HCT116 (cell line): ENCODE data around the gene SERINC3. TPM values are rescaled to one million over a fixed set of nuclear protein-coding genes. Genes with fewer than 3 reads are reported as not detected.

ENCODE experiments used
- ATAC-seq: fragments of 200-7000 bp; cut with Tn5 transposase; 2 replicates; pipeline ENCODE4 v1.9.1; 2020; ENCODE audit warnings: mild to moderate bottlenecking, moderate library complexity
- BruUV-seq: library from RNA; stranded (reverse); fragments of 400-500 nt; replicated peaks from 2 replicates; lab custom pipeline; 2021; lab: Mats Ljungman, UMichigan
- CTCF ChIA-PET: fragments of 300-600 bp; sonication (Branson Sonifier 250); formaldehyde crosslinking; loops from one replicate; lab custom pipeline; 2021; ENCODE audit warnings: antibody characterized with exemption; lab: Charles Lee
- POLR2A ChIA-PET: fragments of 300-600, 350-600 bp; sonication (Branson Sonifier 250); formaldehyde crosslinking; loops from one replicate; lab custom pipeline; 2021; ENCODE audit warnings: antibody characterized with exemption; lab: Charles Lee
- RAD21 ChIA-PET, 2 experiments: fragments of 300-600 bp; sonication (Branson Sonifier 250); formaldehyde crosslinking; loops; one replicate each; lab custom pipeline; 2023; ENCODE audit warnings: low total read pairs in 2 of 2; ENCODE audit not compliant: uncharacterized antibody in 2 of 2, unreplicated experiment in 2 of 2, low non-redundant PET in 1 of 2; lab: Charles Lee
- DNase-seq: peaks from one replicate; pipeline ENCODE4 v3.0.0-alpha.2; 2010; ENCODE audit warnings: low read depth, low spot score
- H2AFZ ChIP-seq: fragments of 200-600 bp; shearing (Covaris generic), sonication (generic); 2 replicates; pipeline ENCODE4 v1.6.1; 2017; ENCODE audit warnings: low read depth, mixed run types, mixed read lengths, antibody characterized with exemption, low read length; ENCODE audit not compliant: poor library complexity, severe bottlenecking
- H3K27ac ChIP-seq: 2 replicates; pipeline ENCODE4 v1.5.1; 2012; ENCODE audit warnings: low read depth, low read length
- H3K27me3 ChIP-seq: fragments of 200-600 bp; sonication (generic); 2 replicates; pipeline ENCODE4 v1.6.1; 2016; ENCODE audit warnings: mixed run types, low read length, mixed read lengths; ENCODE audit not compliant: insufficient read depth
- H3K36me3 ChIP-seq, 2 experiments: fragments of 200-500 bp in 1 of 2; fragments of 200-600 bp in 1 of 2; sonication (Bioruptor generic) in 1 of 2; sonication (generic) in 1 of 2; 2 replicates each; pipeline versions ENCODE4 v1.5.1 to v1.6.1; 2014 to 2016; ENCODE audit warnings: low read length in 2 of 2, inconsistent platforms in 1 of 2, mixed read lengths in 1 of 2, mixed run types in 1 of 2; ENCODE audit not compliant: insufficient read depth in 2 of 2, control insufficient read depth in 1 of 2
- H3K4me1 ChIP-seq, 2 experiments: fragments of 200-600 bp in 1 of 2; sonication (generic) in 1 of 2; 2 replicates each; pipeline versions ENCODE4 v1.5.1 to v1.6.1; 2012 to 2017; ENCODE audit warnings: low read length in 2 of 2, inconsistent platforms in 1 of 2, mild to moderate bottlenecking in 1 of 2, mixed read lengths in 1 of 2, mixed run types in 1 of 2, moderate library complexity in 1 of 2; ENCODE audit not compliant: insufficient read depth in 2 of 2, control insufficient read depth in 1 of 2
- H3K4me2 ChIP-seq: fragments of 200-600 bp; sonication (generic); 2 replicates; pipeline ENCODE4 v1.6.1; 2017; ENCODE audit warnings: mixed run types, low read length, mixed read lengths
- H3K4me3 ChIP-seq, 2 experiments: fragments of 200-600 bp in 1 of 2; sonication (generic) in 1 of 2; replicated peaks in 1 of 2; 2 replicates each; pipeline ENCODE4 v1.5.1; 2011 to 2016; ENCODE audit warnings: low read length in 2 of 2, control low read depth in 1 of 2, low read depth in 1 of 2, mild to moderate bottlenecking in 1 of 2, mixed read lengths in 1 of 2, mixed run types in 1 of 2
- H3K79me2 ChIP-seq: fragments of 200-600 bp; sonication (generic); 2 replicates; pipeline ENCODE4 v1.6.1; 2017; ENCODE audit warnings: mild to moderate bottlenecking, mixed run types, low read length, moderate library complexity, mixed read lengths; ENCODE audit not compliant: insufficient read depth
- H3K9ac ChIP-seq: fragments of 200-600 bp; sonication (generic); 2 replicates; pipeline ENCODE4 v1.6.1; 2016; ENCODE audit warnings: low read length, mixed read lengths
- H3K9me2 ChIP-seq: fragments of 200-600 bp; sonication (generic), shearing (Covaris generic); 2 replicates; pipeline ENCODE4 v1.6.1; 2017; ENCODE audit warnings: mixed run types, mild to moderate bottlenecking, moderate library complexity; ENCODE audit not compliant: insufficient read depth
- H3K9me3 ChIP-seq, 2 experiments: fragments of 200-500 bp in 1 of 2; fragments of 200-600 bp in 1 of 2; sonication (Bioruptor generic) in 1 of 2; sonication (generic) in 1 of 2; 2 replicates each; pipeline ENCODE4 v1.6.1; 2014 to 2017; ENCODE audit warnings: low read length in 2 of 2, mixed read lengths in 2 of 2, inconsistent platforms in 1 of 2, low read depth in 1 of 2, mild to moderate bottlenecking in 1 of 2, mixed run types in 1 of 2, moderate library complexity in 1 of 2; ENCODE audit not compliant: control insufficient read depth in 1 of 2, insufficient read depth in 1 of 2
- H4K20me1 ChIP-seq: fragments of 200-600 bp; sonication (generic), shearing (Covaris generic); 2 replicates; pipeline ENCODE4 v1.6.1; 2017; ENCODE audit warnings: mixed run types, mild to moderate bottlenecking, moderate library complexity; ENCODE audit not compliant: insufficient read depth
- CBX3 ChIP-seq: IDR thresholded peaks from 2 replicates; pipeline ENCODE4 v1.6.1; 2012; ENCODE audit warnings: low read depth
- CEBPB ChIP-seq: IDR thresholded peaks from 2 replicates; pipeline ENCODE4 v1.6.1; 2012; ENCODE audit warnings: low read depth
- EGR1 ChIP-seq: IDR thresholded peaks from 2 replicates; pipeline ENCODE4 v1.6.1; 2012; ENCODE audit warnings: low read depth
- ELF1 ChIP-seq: IDR thresholded peaks from 2 replicates; pipeline ENCODE4 v1.6.1; 2012; ENCODE audit warnings: low read depth, borderline replicate concordance
- EZH2 ChIP-seq: fragments of 200-600 bp; sonication (generic); IDR thresholded peaks from 2 replicates; pipeline ENCODE4 v1.6.1; 2017; ENCODE audit warnings: antibody characterized with exemption, mixed run types
- EZH2phosphoT487 ChIP-seq: fragments of 200-600 bp; IDR thresholded peaks from 2 replicates; pipeline ENCODE4 v1.6.1; 2018; ENCODE audit warnings: antibody characterized with exemption, borderline replicate concordance
- FOSL1 ChIP-seq: IDR thresholded peaks from 2 replicates; pipeline ENCODE4 v1.6.1; 2012; ENCODE audit warnings: low read depth
- POLR2A ChIP-seq: IDR thresholded peaks from 2 replicates; pipeline ENCODE4 v1.7.0; 2011; ENCODE audit warnings: borderline replicate concordance; ENCODE audit not compliant: insufficient read depth, insufficient read length; ENCODE audit errors: extremely low read depth
- RAD21 ChIP-seq: IDR thresholded peaks from 2 replicates; pipeline ENCODE4 v1.6.1; 2012; ENCODE audit warnings: low read depth, mild to moderate bottlenecking
- REST ChIP-seq: IDR thresholded peaks from 2 replicates; pipeline ENCODE4 v1.6.1; 2012; ENCODE audit warnings: low read depth
- SIN3A ChIP-seq: IDR thresholded peaks from 2 replicates; pipeline ENCODE4 v1.6.1; 2012; ENCODE audit warnings: low read depth
- SP1 ChIP-seq: IDR thresholded peaks from 2 replicates; pipeline ENCODE4 v1.6.1; 2012; ENCODE audit warnings: low read depth
- SRF ChIP-seq: IDR thresholded peaks from 2 replicates; pipeline ENCODE4 v1.6.1; 2012; ENCODE audit warnings: low read depth
- YY1 ChIP-seq: IDR thresholded peaks from 2 replicates; pipeline ENCODE4 v1.6.1; 2011; ENCODE audit warnings: low read length, low read depth, moderate library complexity, mild to moderate bottlenecking; ENCODE audit not compliant: insufficient replicate concordance; ENCODE audit errors: extremely low read depth
- ZBTB33 ChIP-seq: IDR thresholded peaks from 2 replicates; pipeline ENCODE4 v1.6.1; 2011; ENCODE audit warnings: mild to moderate bottlenecking, low read length, moderate library complexity; ENCODE audit not compliant: insufficient replicate concordance; ENCODE audit errors: extremely low read depth
- ZFX ChIP-seq: fragments of 450-650 bp; IDR thresholded peaks from 2 replicates; pipeline ENCODE4 v1.6.1; 2017
- ZNF274 ChIP-seq: fragments of 200-500 bp; sonication (Bioruptor generic); IDR thresholded peaks from 2 replicates; pipeline ENCODE4 v1.6.1; 2014; ENCODE audit warnings: mild to moderate bottlenecking, low read depth, low read length, inconsistent platforms
- intact Hi-C: fragments of 100-400 bp; cut with micrococcal nuclease; formaldehyde crosslinking; loops from 2 replicates; pipeline ENCODE4 v1.10.0; 2022
- total RNA-seq: library from RNA; stranded (reverse); gene quantifications from one replicate; pipeline ENCODE4 v1.2.1, GENCODE V29; 2021; ENCODE audit not compliant: unreplicated experiment
- TF ChIP-seq, protein P1 (sequence below): IDR thresholded peaks from 2 replicates; pipeline ENCODE4 v1.6.1; 2012
- TF ChIP-seq, protein P2 (sequence below): IDR thresholded peaks from 2 replicates; pipeline ENCODE4 v1.6.1; 2012
- TF ChIP-seq, protein P3 (sequence below), 3 experiments: fragments of 200-600 bp in 1 of 3; sonication (generic) in 1 of 3; IDR thresholded peaks in 2 of 3; conservative IDR thresholded peaks in 1 of 3; 2 replicates each; pipeline ENCODE4 v1.5.1; 2012 to 2017; ENCODE audit warnings: low read depth in 2 of 3, low read length in 2 of 3, antibody characterized with exemption in 1 of 3, borderline replicate concordance in 1 of 3, control low read depth in 1 of 3, mild to moderate bottlenecking in 1 of 3, mixed read lengths in 1 of 3, mixed run types in 1 of 3, moderate library complexity in 1 of 3; ENCODE audit not compliant: insufficient read depth in 1 of 3

Gene SERINC3
- total RNA-seq, 1 experiment from 2014 or later = 56.8 TPM

- DNase-seq = no peak
- no peak overlapping the region for H3K9ac ChIP-seq
- H3K27me3 ChIP-seq = no peaks in the 10 kb centered on the region
- no peaks in the 10 kb centered on the region for H3K4me1 ChIP-seq
- no peak overlapping the region for H3K4me3 ChIP-seq
- TF ChIP-seq, protein P1, sequence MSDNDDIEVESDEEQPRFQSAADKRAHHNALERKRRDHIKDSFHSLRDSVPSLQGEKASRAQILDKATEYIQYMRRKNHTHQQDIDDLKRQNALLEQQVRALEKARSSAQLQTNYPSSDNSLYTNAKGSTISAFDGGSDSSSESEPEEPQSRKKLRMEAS = no peak
- TF ChIP-seq POLR2A = no peak
- no peak for TF ChIP-seq SRF
- TF ChIP-seq SIN3A = no peak
- no peak for TF ChIP-seq CBX3
- no peak for TF ChIP-seq CEBPB
- no peak for TF ChIP-seq FOSL1
- TF ChIP-seq, protein P2, sequence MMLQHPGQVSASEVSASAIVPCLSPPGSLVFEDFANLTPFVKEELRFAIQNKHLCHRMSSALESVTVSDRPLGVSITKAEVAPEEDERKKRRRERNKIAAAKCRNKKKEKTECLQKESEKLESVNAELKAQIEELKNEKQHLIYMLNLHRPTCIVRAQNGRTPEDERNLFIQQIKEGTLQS = no peak
- TF ChIP-seq, protein P3, sequence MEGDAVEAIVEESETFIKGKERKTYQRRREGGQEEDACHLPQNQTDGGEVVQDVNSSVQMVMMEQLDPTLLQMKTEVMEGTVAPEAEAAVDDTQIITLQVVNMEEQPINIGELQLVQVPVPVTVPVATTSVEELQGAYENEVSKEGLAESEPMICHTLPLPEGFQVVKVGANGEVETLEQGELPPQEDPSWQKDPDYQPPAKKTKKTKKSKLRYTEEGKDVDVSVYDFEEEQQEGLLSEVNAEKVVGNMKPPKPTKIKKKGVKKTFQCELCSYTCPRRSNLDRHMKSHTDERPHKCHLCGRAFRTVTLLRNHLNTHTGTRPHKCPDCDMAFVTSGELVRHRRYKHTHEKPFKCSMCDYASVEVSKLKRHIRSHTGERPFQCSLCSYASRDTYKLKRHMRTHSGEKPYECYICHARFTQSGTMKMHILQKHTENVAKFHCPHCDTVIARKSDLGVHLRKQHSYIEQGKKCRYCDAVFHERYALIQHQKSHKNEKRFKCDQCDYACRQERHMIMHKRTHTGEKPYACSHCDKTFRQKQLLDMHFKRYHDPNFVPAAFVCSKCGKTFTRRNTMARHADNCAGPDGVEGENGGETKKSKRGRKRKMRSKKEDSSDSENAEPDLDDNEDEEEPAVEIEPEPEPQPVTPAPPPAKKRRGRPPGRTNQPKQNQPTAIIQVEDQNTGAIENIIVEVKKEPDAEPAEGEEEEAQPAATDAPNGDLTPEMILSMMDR (IDR thresholded peaks at IDR 0.05 in 2 of 3, conservative IDR thresholded peaks at IDR 0.05 in 1 of 3; ENCODE audit: borderline replicate concordance in 1 of 3, insufficient read depth in 1 of 3, low read depth in 2 of 3, low read length in 2 of 3) = no peak
- TF ChIP-seq EZH2phosphoT487 = no peak
- TF ChIP-seq EGR1 = no peak
- TF ChIP-seq REST = no peak
- TF ChIP-seq RAD21 = no peak
- no peak for TF ChIP-seq EZH2
- no peak for TF ChIP-seq SP1
- no peak for TF ChIP-seq YY1
- no peak for TF ChIP-seq ZNF274
- no peak for TF ChIP-seq ZBTB33
- no peak for TF ChIP-seq ZFX
- no peak for TF ChIP-seq ELF1
- TF ChIP-seq, all 23 proteins: peak for 0
- no peak overlapping the region for H3K27ac ChIP-seq
- no peaks in the 10 kb centered on the region for H3K36me3 ChIP-seq
- no peak overlapping the region for H2AFZ ChIP-seq
- no peak overlapping the region for H3K4me2 ChIP-seq
- CTCF ChIA-PET = no interaction called here
- no peaks in the 10 kb centered on the region for H3K9me2 ChIP-seq
- intact Hi-C loops = no loop called here
- H4K20me1 ChIP-seq = no peaks in the 10 kb centered on the region
- no peaks in the 10 kb centered on the region for H3K9me3 ChIP-seq
- no peaks in the 10 kb centered on the region for H3K79me2 ChIP-seq
- POLR2A ChIA-PET = interaction anchor here (0.7 kb wide), 1 partner anchor 72 kb away, joined by 3 read pairs; no protein-coding TSS in a partner anchor
- RAD21 ChIA-PET = no interaction called here
- ATAC-seq = no peak
- BruUV-seq = no TSS peak
These were observed 64.9 kb downstream of the SERINC3 start for GRCh38 chr20:44457016-44457415.
